Muscle of leg (tissue), 11 donors: ENCODE data around the gene RAPGEF5. TPM values are rescaled to one million over a fixed set of nuclear protein-coding genes. Genes with fewer than 3 reads are reported as not detected.

ENCODE experiments used
- DNase-seq: peaks from one replicate; pipeline ENCODE4 v3.0.0; 2013
- H3K27ac ChIP-seq: one replicate; pipeline ENCODE4 v1.5.1; 2013; ENCODE audit warnings: mild to moderate bottlenecking, low read length, control low read depth
- H3K27me3 ChIP-seq: one replicate; pipeline ENCODE4 v1.6.1; 2013; ENCODE audit warnings: low read length; ENCODE audit not compliant: control insufficient read depth, insufficient read depth
- H3K36me3 ChIP-seq: one replicate; pipeline ENCODE4 v1.6.1; 2013; ENCODE audit warnings: low read length; ENCODE audit not compliant: control insufficient read depth, insufficient read depth
- H3K4me1 ChIP-seq: one replicate; pipeline ENCODE4 v1.6.1; 2013; ENCODE audit warnings: low read length; ENCODE audit not compliant: control insufficient read depth, insufficient read depth
- H3K4me3 ChIP-seq: one replicate; pipeline ENCODE4 v1.5.1; 2013; ENCODE audit warnings: low read length, control low read depth
- H3K9me3 ChIP-seq: replicated peaks from 2 replicates; pipeline ENCODE4 v1.6.1; 2013; ENCODE audit warnings: low read depth, low read length; ENCODE audit not compliant: control insufficient read depth
- WGBS: methylation state at CpG from one replicate; pipeline ENCODE4 v1.1.5; 2013; ENCODE audit warnings: missing lambda C conversion rate; ENCODE audit not compliant: insufficient coverage; 5-methylcytosine and 5-hydroxymethylcytosine counted together
- polyA plus RNA-seq, 8 donors: library from polyadenylated mRNA; unstranded; fragments of 120-200 nt; gene quantifications; one replicate each; pipeline versions ENCODE4 v1.2.1 to v1.2.3, GENCODE V29; 2013; ENCODE audit warnings: inconsistent platforms in 1 of 8, low replicate concordance in 1 of 8; ENCODE audit not compliant: insufficient read length in 8 of 8, insufficient read depth in 1 of 8
- total RNA-seq: library from RNA; stranded (reverse); fragments of 120-200 nt; gene quantifications from one replicate; pipeline ENCODE4 v1.2.4, GENCODE V29; 2013

Gene RAPGEF5
- total and polyA plus RNA-seq, 9 donors: 11.2 to 21.8 (median 13.5) TPM

GRCh38 chr7:22292531-22292930, 64.4 kb downstream of the RAPGEF5 start:
- no peaks in the 10 kb centered on the region for H3K27me3 ChIP-seq
- H3K36me3 ChIP-seq: no peaks in the 10 kb centered on the region
- DNase-seq: no peak
- no peak overlapping the region for H3K4me3 ChIP-seq
- H3K27ac ChIP-seq: no peak overlapping the region
- H3K4me1 ChIP-seq: no peaks in the 10 kb centered on the region
- no peaks in the 10 kb centered on the region for H3K9me3 ChIP-seq
- 20% methylated on average over 1 of the region's 3 CpGs for WGBS

- Histone ChIP-seq H3K36me3 (no peaks in the 10 kb centered on the region), H3K4me3 (no peak overlapping the region), H3K27ac (no peak overlapping the region), H3K4me1 (no peaks in the 10 kb centered on the region), H3K9me3 (no peaks in the 10 kb centered on the region), H3K27me3 (no peaks in the 10 kb centered on the region)
- peak; percentile 33 for DNase-seq
- WGBS: no CpG with 5 or more reads among the region's 2 CpGs
Observed at GRCh38 chr7:22291977-22292376, 65.0 kb downstream of the RAPGEF5 start.

DNA sequence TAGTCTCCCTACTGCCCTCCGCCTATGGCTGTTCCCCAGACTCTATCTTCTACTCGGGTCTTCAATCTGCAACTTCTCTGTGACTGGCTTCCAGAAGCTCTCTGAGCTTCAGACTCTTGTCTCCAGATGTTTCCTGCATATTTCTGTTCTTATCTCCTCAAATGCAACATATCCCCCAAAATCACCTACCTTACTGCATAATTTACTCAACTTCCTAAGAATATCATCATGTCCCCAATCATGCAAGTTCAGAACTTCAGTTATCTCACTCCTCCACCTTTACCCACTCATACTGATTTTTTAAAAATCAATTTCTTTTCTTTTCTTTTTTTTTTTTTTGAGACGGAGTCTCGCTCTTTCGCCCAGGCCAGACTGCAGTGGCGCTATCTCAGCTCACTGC, 68.8 kb downstream of the RAPGEF5 start:
- DNase-seq: no peak
- H3K36me3 ChIP-seq: no peaks in the 10 kb centered on the region
- no peaks in the 10 kb centered on the region for H3K4me1 ChIP-seq
- H3K9me3 ChIP-seq: no peaks in the 10 kb centered on the region
- no peaks in the 10 kb centered on the region for H3K27me3 ChIP-seq
- H3K4me3 ChIP-seq: no peak overlapping the region
- WGBS: 89% methylated on average over 2 of the region's 6 CpGs
- H3K27ac ChIP-seq: no peak overlapping the region

- WGBS: no CpG with 5 or more reads among the region's 2 CpGs
- H3K4me3 ChIP-seq: no peak overlapping the region
- no peak for DNase-seq
- no peak overlapping the region for H3K27ac ChIP-seq
- no peaks in the 10 kb centered on the region for H3K36me3 ChIP-seq
- H3K4me1 ChIP-seq: no peaks in the 10 kb centered on the region
- no peaks in the 10 kb centered on the region for H3K9me3 ChIP-seq
- no peaks in the 10 kb centered on the region for H3K27me3 ChIP-seq
Observed at GRCh38 chr7:22287412-22287811, 69.5 kb downstream of the RAPGEF5 start.

DNA sequence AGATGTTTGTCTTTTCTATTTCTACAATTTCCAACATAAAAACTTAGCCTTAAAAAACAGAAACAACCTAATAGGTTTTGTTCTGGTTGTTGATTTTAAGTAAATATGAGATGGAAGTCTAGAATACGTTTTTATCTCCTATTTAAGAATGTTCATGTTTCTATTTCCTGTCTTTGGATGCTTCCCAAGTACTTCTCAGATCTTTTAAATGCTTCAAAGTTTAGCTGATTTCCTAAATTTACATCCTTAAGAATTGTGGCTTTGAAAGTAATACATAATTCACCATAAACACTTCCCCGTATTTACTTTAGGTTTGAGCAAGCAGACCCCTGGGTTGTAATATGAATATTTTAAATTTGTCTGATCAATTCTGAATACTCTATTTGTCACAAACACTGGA, 70.5 kb downstream of the RAPGEF5 start:
- no peaks in the 10 kb centered on the region for H3K36me3 ChIP-seq
- WGBS: no CpG with 5 or more reads among the region's 2 CpGs
- no peak for DNase-seq
- H3K4me3 ChIP-seq: no peak overlapping the region
- no peak overlapping the region for H3K27ac ChIP-seq
- no peaks in the 10 kb centered on the region for H3K27me3 ChIP-seq
- no peaks in the 10 kb centered on the region for H3K4me1 ChIP-seq
- no peaks in the 10 kb centered on the region for H3K9me3 ChIP-seq

GRCh38 chr7:22281481-22281880, 75.5 kb downstream of the RAPGEF5 start:
- DNase-seq: no peak
- 33% methylated on average over 1 of the region's 2 CpGs for WGBS
- no peaks in the 10 kb centered on the region for H3K27me3 ChIP-seq
- H3K9me3 ChIP-seq: no peaks in the 10 kb centered on the region
- no peaks in the 10 kb centered on the region for H3K4me1 ChIP-seq
- H3K27ac ChIP-seq: no peak overlapping the region
- H3K4me3 ChIP-seq: no peak overlapping the region
- H3K36me3 ChIP-seq: no peaks in the 10 kb centered on the region

DNA sequence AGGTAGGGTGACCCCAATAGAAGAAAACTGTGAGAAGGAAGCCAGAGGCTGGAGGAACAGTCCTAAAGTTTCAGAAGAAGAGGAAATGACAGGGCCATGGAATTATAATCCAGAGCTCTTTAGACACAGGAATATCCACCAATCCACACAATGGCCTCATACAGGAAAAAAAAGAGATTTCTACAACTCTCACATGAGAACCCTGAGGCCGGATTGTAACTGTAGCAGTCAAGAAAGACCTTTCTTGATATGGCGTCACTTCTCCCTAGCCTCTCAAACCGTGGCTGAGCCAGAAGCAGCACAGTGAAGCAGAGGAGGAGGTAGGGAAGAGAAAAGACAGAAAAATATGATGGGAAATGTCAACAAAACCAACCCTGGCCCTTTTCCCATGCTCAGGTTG, 76.9 kb downstream of the RAPGEF5 start:
- H3K27ac ChIP-seq: no peak overlapping the region

DNA sequence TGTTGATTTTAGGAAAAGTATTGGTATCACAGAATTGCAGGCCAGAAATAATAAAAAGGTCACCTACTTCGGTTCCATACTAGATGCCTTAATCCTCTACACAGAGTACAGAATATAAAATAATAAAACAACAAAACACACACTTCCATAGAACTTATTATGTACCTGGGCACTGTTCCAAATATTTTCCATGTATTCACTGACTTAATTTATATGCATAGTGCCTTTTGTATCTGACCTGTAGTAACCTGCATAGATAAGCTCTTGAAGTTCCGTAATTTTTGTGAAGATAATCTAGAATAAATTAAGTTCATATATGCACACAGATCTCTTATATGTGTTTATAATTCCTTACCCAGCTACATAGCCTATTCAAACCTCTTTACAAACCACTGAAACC, 78.3 kb downstream of the RAPGEF5 start:
- Histone ChIP-seq H3K27ac (no peak overlapping the region), H3K27me3 (no peaks in the 10 kb centered on the region), H3K9me3 (no peaks in the 10 kb centered on the region), H3K36me3 (no peaks in the 10 kb centered on the region), H3K4me3 (no peak overlapping the region), H3K4me1 (no peaks in the 10 kb centered on the region)
- DNase-seq: no peak
- WGBS: no CpG with 5 or more reads among the region's 2 CpGs

More for the DNA sequence above, 76.9 kb downstream of the RAPGEF5 start:
- no peak for DNase-seq
- no peaks in the 10 kb centered on the region for H3K27me3 ChIP-seq
- H3K9me3 ChIP-seq: no peaks in the 10 kb centered on the region
- no peaks in the 10 kb centered on the region for H3K36me3 ChIP-seq
- no peaks in the 10 kb centered on the region for H3K4me1 ChIP-seq
- H3K4me3 ChIP-seq: no peak overlapping the region
- WGBS: 85% methylated on average over 2 of the region's 3 CpGs

- no peak for DNase-seq
- Histone ChIP-seq H3K27me3 (no peaks in the 10 kb centered on the region), H3K27ac (no peak overlapping the region), H3K4me1 (no peaks in the 10 kb centered on the region), H3K4me3 (no peak overlapping the region), H3K36me3 (no peaks in the 10 kb centered on the region), H3K9me3 (no peaks in the 10 kb centered on the region)
- 94% methylated on average over 4 of the region's 4 CpGs for WGBS
Observed at GRCh38 chr7:22277375-22277774, 79.6 kb downstream of the RAPGEF5 start.

DNA sequence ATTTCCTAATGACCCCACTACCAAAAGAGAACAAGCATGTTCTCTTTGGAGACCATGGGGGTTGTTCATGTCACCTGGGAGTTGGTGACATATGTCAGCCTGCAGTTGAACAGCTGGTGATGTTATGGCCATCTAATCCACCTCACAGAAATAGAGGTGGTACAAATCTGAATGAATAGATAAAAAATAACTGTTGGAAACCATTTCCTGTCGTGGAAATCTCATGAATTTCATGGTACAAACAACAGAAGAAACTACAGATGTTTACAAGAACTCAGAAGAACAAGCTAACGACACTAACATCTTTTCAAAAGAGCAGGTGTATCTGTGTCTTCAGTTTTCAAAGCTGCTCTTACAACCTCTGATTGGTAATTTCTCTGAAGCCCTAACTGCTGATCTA, 81.3 kb downstream of the RAPGEF5 start:
- DNase-seq: no peak
- Histone ChIP-seq H3K4me3 (no peak overlapping the region), H3K27me3 (no peaks in the 10 kb centered on the region), H3K27ac (no peak overlapping the region), H3K4me1 (no peaks in the 10 kb centered on the region), H3K9me3 (no peaks in the 10 kb centered on the region), H3K36me3 (no peaks in the 10 kb centered on the region)
- no CpG with 5 or more reads among the region's 2 CpGs for WGBS

- no peak overlapping the region for H3K27ac ChIP-seq
- H3K27me3 ChIP-seq: no peaks in the 10 kb centered on the region
- DNase-seq: no peak
- no peaks in the 10 kb centered on the region for H3K9me3 ChIP-seq
- no peak overlapping the region for H3K4me3 ChIP-seq
- WGBS: no CpG with 5 or more reads among the region's 4 CpGs
- no peaks in the 10 kb centered on the region for H3K4me1 ChIP-seq
- no peaks in the 10 kb centered on the region for H3K36me3 ChIP-seq
Observed at GRCh38 chr7:22271311-22271710, 85.6 kb downstream of the RAPGEF5 start.
